ENCODE measurements around the gene VOPP1.
"Not testable (repeated sequence)": the region's sequence is repeated elsewhere in the genome, so short reads cannot be mapped to it uniquely, and the experiment has no call there.

The VOPP1 gene, protein sequence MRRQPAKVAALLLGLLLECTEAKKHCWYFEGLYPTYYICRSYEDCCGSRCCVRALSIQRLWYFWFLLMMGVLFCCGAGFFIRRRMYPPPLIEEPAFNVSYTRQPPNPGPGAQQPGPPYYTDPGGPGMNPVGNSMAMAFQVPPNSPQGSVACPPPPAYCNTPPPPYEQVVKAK

DNA sequence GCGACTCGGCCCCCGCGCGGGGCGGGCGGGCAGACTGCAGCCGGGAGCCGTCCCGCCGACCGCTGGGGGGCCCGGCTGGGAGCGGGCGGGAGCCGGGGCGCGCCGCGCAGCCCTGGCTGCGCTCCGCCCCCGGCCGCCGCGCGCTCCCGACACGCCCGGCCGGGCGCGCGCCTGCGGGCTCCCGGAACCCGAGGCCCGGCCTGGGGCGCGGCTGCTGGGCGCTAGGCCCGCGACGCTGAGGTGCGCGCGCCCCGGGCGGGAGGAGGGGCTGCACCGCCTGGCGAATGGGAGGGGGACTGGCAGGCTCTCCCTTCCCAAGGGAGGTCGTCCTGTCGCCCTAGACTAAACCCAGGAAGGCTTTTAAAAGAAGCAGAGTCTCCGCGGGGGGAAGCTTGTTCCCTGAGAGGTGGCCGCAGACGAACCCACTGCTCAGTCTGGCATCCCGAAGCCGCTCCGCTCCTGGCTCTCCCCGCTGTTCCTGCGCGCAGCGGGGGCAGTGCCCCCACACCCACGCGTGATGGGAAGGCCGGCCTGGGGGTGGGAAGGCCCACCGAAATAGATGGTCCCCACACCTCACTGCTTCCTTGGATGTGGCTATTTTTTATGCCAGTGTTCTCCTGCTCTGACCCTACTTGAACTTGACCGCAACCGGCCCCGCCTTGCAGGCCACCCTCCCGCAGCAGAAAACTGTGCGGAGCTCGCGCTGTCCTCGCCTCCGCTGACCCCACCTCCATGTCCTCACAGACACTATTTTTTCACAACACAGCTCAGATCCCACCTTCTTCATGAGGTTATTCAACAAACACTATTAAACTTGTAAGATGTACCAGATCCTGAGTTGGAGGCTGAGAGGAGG is at the start of gene VOPP1:
VOPP1 (minus strand) TSS at position 125 of the 856 bp plus-strand sequence. CDS start 178 bp downstream, outside the sequence.
- DNase-seq (ENCODE audit: low read depth in 2 of 2), result peak; percentile 49 to 54

DNA sequence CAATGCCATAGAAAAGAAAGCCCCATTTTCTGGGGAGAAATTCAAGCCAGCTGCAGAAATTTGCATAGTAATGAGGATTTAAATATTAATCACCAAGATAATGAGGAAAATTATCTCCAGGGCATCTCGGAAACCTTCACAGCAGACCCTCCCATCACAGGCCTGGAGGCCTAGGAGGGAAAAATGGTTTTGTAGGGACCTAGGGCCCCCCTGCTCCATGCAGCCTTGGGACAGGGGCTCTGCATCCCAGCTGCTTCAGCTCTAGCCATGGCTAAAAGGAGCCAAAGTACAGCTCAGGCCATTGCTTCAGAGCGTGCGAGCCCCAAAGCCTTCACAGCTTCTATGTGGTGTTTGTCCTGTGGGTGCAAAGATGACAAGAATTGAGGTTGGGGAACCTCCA is 46.6 kb upstream of the VOPP1 start:
- no peak for DNase-seq (ENCODE audit: low read depth in 2 of 2)

DNA sequence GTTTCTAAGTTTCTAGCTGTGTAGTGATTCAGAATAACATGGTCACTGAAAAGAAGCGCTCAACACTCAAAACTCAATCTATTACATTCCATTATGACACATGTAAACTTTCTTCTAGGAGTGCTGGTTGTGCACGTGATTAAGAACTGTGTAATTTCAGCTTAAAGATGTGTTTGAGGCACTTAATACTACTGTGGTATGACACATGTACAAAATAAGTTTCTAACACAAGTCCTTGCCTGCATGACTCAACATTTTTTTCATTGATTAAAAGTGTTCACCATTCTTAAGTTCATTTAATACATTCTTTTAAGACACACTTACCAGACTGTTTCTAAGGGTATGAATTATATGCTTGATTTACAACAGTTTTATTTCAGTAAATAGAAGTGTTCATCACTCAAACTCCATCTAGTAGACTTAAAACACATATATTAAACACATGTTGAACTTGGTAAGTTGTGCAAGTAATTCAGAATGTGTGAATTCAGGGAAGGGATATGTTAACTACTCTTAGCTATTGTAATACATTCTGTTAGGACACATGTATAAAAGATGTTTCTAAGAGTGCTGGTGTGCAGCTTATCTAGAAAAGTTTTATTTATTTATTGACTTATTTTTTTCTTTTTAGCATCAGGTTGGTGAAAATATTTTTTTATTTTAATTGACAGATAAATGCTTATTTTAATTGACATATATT is 42.2 kb upstream of the VOPP1 start:
- not testable (repeated sequence) for DNase-seq (ENCODE audit: low read depth in 2 of 2)

DNA sequence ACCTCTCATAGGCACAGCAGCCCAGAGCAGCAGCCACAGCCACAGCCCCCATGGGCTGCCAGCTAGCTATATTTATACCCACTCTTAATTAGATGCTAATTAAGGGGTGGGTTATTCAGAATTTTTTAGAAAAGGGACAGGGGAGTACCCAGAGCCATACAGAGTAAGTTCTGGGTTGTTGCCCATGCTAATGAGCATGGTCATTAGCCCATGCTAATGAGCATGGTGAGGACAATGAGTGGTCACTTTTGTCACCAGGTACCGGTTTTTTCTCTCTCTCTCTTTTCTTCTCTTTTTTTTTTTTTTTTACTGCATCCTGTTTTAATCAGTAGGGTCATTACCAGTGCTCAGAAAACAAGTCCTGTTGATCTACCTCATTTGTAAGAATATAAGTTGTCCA is 37.4 kb upstream of the VOPP1 start:
- DNase-seq (ENCODE audit: low read depth in 2 of 2), result not testable (repeated sequence)

DNA sequence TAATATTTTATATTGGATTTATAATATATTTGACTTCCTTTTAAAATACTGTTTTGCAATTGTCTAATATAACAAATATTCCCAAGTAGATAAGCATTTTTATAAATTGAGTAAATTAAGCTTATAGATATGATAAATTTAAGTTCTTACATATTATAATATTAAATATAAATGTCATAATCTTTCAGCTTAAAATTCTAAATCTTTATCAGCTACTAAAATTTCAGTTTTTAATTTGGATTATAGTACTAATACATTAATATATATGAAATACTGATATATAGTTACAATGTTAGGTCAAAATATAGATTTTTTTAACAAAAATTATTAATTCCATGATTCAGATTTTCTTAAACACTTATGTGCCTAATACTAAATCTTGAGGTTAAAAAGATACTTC is 33.4 kb upstream of the VOPP1 start:
- not testable (repeated sequence) for DNase-seq (ENCODE audit: low read depth in 2 of 2)

DNA sequence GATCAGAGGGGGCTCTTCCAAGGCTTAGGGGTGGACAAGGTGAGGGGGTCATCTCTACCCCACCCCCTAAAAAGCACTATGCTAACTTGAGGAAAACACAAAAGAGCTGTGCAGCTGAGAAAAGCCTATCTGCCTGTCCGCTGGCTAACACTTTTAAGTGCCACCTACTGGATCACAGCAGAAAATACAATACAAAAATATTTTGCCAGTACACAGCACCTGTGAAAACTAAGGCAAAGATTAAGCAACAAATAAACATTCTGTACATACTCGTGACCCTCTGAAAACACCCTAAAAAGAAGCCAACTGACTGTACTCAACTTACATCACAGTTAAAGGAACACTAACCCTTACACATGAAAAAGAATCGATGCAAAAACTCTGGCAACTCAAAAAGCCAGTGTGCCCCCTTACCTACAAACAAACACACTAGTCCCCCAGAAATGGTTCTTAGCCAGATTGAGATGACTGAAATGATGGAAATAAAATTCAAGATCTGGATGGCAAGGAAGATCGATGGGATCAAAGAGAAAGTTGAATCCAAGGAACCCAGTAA is 25.7 kb upstream of the VOPP1 start:
- not testable (repeated sequence) for DNase-seq (ENCODE audit: low read depth in 2 of 2)

DNA sequence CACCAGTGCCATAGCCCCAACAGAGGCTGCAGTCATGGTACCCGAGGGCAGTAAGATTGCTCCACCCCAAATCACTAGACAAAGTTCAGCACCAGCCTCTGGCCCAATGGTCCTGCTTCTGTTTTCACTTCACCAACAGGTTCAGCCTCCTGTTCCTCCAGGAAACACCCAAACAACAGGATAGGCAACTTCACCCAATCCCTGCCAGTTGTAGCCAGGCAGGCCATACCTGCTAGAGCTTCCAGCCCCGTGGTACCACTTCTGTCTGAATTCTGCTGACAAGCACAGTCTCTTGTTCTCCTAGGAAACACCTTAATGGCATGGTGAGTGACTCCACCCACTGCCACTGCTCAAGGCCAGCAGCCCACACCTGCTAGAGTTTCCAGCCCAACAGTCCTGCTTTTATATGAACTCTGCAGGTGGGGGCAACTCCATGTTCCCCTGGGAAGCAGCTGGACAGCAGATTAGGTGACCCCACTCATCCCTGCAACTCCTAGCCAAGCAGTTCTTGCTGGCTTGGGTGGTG is 25.0 kb upstream of the VOPP1 start:
- DNase-seq (ENCODE audit: low read depth in 2 of 2), result not testable (repeated sequence)

DNA sequence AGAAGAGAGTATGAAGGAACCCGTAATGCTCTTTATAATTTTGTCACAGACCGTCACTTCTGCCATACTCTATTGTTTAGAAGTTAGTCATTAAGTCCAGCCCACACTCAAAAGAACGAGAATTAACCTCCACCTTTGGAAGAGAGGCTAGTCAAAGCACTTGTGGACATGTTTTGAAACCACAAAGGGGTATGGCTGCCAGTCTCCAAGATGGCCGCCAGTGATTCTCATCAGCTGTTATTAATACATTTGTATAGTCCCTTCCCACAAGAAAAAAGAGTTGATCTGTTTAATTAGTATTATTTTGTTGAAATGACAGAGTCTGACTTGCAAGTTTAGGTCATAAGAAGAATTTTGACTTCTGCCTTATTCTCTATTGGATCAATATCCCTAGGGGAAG is 23.2 kb upstream of the VOPP1 start:
- no peak for DNase-seq (ENCODE audit: low read depth in 2 of 2)

DNA sequence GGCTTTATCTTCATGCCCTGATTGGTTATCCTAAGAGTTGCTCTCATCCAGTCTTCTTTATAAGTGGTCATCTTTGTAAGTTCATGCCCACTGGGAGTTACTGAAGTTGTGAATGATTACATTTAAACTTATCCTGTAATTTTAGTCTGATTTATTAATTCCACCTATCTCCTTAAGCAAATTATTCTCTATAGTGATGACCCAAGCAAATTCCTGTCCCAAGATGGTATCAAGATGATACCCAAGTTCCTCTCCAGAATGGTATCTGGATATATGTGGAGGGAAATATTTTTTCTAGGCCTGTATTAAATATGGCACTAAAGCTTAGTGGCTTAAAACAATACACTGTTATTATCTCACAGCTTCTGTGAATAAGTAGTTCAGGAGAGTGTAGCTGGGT is 22.6 kb upstream of the VOPP1 start:
- DNase-seq (ENCODE audit: low read depth in 2 of 2), result no peak

DNA sequence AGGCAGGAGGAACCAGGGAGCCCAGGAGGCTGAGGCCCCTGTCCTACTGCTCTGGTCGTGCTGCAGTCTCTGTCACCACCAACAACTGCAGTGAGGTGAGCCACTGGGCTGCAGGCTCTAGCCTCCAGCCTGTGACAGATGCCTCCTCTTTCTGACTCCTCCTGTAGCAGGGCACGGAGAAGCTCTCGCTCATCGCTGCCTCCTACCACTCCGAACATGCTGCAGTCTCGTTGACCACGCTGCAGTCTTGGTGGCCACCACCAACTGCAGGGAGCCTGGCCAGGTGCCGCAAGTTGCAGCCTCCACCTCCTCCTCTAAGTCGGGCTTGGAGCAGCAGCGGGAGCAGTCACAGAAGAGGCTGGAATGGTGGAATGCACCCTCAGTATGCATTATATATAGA is 22.1 kb upstream of the VOPP1 start:
- no peak for DNase-seq (ENCODE audit: low read depth in 2 of 2)

DNA sequence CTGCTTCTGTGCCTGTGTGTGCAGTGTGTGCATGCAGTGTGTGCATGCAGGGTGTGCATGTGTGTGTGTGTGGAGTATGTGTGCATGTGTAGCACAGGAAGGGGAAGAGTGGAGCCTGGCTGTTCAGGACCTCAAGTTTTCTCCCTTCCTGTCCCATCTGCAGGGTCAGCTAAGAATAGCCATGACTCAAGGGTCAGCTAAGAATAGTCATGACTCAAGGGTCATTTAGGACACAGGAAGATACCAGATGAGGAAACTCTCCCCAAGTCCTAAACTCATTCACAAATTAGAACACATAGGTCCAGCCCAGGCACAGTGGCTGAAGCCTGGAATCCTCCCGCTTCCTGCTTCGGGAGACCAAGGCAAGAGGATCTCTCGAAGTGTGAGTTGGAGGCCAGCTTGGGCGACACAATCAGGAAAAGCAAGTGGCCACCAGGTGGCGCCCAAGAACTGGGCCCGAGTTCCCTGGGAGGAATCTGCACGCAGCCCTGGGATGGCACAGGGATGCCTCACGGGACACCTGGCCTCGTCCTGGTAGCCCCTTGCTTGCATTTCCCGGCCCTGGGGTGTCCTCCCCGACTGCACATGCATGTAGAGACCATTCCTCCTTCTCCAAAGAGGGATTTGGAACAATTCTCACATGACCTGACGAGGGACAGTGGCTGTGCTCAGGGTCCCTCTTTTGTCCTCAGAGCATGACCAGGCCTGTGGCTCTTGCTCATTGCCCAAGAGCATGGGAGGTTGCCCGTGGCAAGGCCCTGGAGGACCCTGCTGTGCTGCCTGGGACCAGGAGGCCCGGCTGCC is 21.4 kb upstream of the VOPP1 start:
- DNase-seq (ENCODE audit: low read depth in 2 of 2), result peak; percentile 29 to 38

DNA sequence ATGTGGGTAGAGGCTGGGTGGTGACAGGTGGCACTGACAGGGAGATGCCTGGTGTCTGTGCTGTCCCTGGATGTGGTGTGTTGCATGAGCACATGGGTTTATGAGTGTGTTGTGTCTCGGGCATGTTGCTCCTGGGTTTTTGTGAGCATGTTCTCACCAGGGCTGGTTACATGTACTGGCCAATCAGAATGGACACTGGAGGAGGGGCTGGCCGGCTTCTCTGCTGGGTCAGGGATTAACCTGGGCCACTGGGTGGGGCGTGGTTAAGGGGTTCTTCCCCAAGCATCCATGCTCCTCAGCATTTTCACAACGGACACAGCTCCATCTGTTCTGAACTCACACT is 20.8 kb upstream of the VOPP1 start:
- DNase-seq (ENCODE audit: low read depth in 2 of 2), result no peak

DNA sequence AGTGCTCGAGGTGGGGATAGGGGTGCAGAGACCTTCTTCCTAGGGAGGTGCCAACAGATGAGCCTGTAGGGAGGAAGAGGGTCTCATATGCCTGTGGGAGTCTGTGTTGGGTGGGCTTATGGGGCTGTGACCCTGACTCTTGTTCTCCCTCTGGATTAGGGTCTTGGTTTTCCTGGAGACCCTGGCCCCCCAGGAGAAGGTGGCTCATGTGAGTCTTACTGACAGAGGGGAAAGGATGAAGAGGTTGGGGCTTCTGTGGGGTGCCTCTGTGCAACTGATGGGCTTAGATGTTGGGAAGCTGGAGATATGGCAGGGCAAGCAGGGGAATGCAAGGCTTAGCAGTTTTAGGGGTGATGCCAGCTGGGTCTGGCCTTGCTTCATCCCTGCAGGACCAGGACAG is 20.2 kb upstream of the VOPP1 start:
- DNase-seq (ENCODE audit: low read depth in 2 of 2), result no peak

DNA sequence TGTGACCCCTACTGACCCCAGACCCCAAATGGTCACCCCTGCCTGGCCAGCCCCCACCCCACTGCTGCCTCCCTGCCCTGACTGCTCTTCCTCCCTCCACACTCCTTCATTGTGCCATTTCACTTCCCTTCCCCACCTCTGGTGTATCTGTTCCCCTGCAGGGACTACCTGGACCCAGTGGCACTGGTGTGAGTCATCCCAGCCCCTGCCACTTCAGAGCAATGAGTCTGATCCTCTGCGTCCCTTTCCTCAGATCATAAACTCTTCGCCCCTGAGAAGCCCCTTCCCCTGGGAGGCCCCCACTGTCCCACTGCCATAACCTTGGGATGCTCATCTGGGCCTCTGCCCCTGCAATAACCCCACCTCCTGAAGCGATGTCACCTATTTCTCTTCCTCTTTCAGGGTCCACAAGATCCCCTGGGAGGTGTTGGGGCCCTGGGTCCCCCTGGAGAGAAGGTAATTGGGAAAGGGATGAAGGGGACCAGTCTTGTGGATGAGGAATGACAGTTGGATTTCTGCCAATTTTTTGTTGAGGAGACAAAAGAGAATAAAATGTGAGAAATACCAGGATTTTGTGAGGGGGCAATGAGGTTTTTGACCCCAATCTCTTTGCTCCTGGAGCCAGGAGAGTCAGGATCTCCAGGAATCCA is 19.1 kb upstream of the VOPP1 start:
- DNase-seq (ENCODE audit: low read depth in 2 of 2), result no peak

DNA sequence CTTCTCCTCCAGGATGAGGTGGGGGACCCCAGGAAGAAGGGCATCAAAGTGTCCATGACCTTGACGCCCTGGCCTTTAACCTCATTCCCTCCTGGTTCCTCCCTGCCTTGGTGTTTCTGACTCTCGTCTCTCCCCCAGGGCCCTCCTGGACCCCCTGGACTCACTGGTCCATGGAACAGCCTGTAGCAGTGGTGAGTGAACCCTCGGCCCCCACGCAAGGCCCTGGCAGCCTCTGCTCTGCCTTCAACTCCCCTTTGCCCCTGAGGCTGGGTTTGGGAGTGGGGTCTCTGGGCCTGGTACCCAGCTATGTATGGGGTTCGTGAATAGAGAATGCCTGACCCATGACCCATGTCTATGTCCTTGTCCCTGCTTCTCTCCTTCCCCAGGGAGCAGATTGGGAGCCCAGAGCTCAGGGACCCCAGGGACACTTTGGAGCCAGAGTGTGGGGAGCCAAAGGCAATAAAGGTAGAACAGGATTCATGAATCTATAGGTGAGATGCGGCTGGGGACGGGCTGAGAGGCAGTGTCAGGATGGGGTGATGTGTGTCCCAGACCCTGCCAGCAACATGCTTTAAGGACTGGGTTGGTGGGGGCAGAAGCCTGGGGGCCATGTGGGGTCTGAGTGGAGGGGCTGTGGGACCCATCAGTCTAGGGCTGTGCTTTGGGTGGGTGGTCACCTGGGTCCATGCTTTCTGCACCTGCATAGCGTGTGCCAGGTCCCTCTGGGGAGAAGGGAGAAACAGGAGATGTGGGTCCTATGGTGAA is 18.4 kb upstream of the VOPP1 start:
- DNase-seq (ENCODE audit: low read depth in 2 of 2), result no peak

DNA sequence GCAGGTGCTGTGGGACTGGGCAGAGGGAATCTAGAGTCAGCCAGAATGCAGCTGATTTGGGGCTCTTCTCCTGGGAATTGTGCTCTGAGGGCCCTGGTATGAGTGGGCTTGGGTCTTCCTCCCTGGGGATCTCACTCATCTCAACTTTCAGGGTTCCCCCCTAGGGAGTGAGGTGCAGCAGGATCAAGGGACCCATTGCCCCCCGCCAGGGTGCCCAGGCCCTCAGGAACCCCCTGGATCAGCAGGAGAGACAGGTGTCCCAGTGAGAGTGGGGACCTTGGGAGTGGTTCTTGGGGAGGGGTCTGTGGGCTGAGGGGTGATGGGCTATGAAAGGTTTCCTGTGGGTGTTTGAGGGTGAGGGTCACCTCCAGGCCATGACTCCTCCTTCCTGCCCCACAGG is 17.6 kb upstream of the VOPP1 start:
- no peak for DNase-seq (ENCODE audit: low read depth in 2 of 2)

DNA sequence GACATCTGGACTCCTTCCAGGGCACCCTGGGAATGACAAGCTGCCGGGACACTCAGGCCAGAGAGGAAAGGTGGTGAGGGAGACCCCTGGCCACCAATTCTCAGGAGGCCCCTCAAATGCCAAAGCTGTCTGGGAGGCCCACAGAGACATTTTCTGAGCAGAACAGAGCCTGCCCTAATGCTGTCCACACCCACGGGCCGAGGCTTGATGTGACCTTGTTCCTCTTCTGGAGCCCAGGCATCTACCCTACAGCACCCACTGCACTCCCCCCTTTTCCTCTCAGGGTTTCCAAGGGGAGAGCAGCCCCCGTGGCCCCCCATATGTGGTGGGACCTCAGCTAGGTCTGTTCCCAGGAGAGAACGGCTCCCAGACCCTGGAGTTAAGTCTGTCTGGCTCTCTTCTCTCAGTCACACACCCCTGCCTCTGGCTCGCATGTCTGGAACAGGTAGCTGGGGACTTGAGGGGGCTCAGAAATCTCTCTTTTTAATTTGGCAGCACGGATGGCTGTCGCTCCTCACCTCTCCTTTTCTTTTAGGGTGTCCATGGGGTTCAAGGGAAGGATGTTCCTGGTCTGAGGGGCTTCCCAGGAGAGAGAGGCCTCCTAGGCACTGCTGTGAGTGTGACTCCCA is 16.8 kb upstream of the VOPP1 start:
- DNase-seq (ENCODE audit: low read depth in 2 of 2), result no peak

DNA sequence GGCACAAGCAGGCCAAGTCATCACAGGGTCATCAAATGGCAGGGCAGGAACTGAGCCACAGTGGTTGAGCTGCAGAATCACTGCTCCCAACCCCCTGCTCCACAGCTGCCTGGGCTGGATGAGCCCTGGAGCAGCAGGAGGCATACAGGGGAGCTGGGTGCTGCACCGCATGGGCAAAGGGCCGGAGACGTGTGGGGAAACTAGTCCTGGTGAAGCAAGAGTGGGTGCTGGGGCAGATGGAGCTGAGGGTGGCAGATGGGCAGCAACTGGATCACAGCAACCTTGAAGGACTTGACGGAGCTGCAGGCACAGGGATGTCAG is 16.0 kb upstream of the VOPP1 start:
- DNase-seq (ENCODE audit: low read depth in 2 of 2), result no peak

DNA sequence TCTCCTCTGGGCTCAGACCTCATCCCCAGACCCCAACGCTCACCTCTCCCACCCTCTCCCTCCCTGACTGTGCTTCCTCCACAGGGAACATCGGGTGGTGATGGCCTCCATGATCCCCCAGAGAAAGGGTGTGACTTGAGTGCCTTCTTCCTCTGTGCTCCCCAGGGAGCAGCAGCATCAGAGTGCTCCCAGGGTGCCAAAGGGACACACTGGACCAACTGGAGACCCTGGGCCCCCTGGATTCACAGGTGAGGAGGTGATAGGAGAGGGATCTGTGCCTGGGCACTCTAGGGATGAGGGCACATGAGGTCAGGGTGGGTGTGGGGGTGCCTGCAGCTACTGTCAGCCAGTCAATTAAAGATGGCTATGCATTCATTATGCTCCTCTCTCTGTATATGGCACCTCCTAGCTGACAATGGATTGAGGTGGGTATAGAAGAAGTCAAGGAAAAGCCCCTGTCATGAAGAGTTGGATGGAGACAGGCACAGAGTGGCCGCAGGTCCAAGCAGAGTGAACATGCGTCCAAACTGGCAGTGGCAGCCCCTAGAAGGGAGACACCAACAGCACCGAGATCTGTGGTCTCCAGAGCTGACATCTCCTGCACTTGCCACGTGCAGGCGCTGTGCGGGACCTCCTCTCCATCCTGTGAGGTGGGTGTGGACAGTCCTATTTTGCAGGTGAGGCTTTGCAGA is 15.5 kb upstream of the VOPP1 start:
- no peak for DNase-seq (ENCODE audit: low read depth in 2 of 2)

All from stimulated activated CD8-positive, alpha-beta memory T cell treated with anti-CD3 and anti-CD28 coated beads, Interleukin-15, amount 100 ng/mL, for 48 hours (primary cell).